ENCODE results near the gene CXCR1. TPM values are rescaled to one million over a fixed set of nuclear protein-coding genes. Genes with fewer than 3 reads are reported as not detected.

Gene CXCR1
- total RNA-seq, 1 donor from 2014 or later: not detected

Other genes with a start within 250 kb of the CXCR1 start
- gene TNS1, start 164.0 kb downstream of the CXCR1 start, total RNA-seq: 36.1 and 206 TPM in 2 replicates
- gene RUFY4, start 97.7 kb downstream of the CXCR1 start, total RNA-seq: not detected in 2 replicates
- not detected in 2 replicates for gene CXCR2, start 40.9 kb downstream of the CXCR1 start, total RNA-seq
- 374 and 520 TPM in 2 replicates for gene ARPC2, start 50.2 kb upstream of the CXCR1 start, total RNA-seq
- 0.65 TPM in 1 of 2 replicates, not detected in the other for gene GPBAR1, start 94.1 kb upstream of the CXCR1 start, total RNA-seq
- 144 and 167 TPM in 2 replicates for gene AAMP, start 103.2 kb upstream of the CXCR1 start, total RNA-seq
- 37.2 and 74.1 TPM in 2 replicates for gene PNKD, start 103.6 kb upstream of the CXCR1 start, total RNA-seq
- gene TMBIM1, start 125.5 kb upstream of the CXCR1 start, total RNA-seq: 165 and 404 TPM in 2 replicates
- gene CATIP, start 189.9 kb upstream of the CXCR1 start, total RNA-seq: 0.65 TPM in 1 of 2 replicates, not detected in the other
- gene SLC11A1, start 215.3 kb upstream of the CXCR1 start, total RNA-seq: 0.05 TPM in 1 of 2 replicates, not detected in the other
- gene CTDSP1, start 232.9 kb upstream of the CXCR1 start, total RNA-seq: 23.4 and 65.2 TPM in 2 replicates

All from renal cortical epithelial cell (primary cell).